HCT116 (cell line): ENCODE measurements around the gene RPL18A. TPM values are rescaled to one million over a fixed set of nuclear protein-coding genes. Genes with fewer than 3 reads are reported as not detected.

ENCODE experiments used
- ATAC-seq: fragments of 200-7000 bp; cut with Tn5 transposase; 2 replicates; pipeline ENCODE4 v1.9.1; 2020; ENCODE audit warnings: mild to moderate bottlenecking, moderate library complexity
- BruUV-seq: library from RNA; stranded (reverse); fragments of 400-500 nt; replicated peaks from 2 replicates; lab custom pipeline; 2021; lab: Mats Ljungman, UMichigan
- CTCF ChIA-PET: fragments of 300-600 bp; sonication (Branson Sonifier 250); formaldehyde crosslinking; loops from one replicate; lab custom pipeline; 2021; ENCODE audit warnings: antibody characterized with exemption; lab: Charles Lee
- POLR2A ChIA-PET: fragments of 300-600, 350-600 bp; sonication (Branson Sonifier 250); formaldehyde crosslinking; loops from one replicate; lab custom pipeline; 2021; ENCODE audit warnings: antibody characterized with exemption; lab: Charles Lee
- RAD21 ChIA-PET, 2 experiments: fragments of 300-600 bp; sonication (Branson Sonifier 250); formaldehyde crosslinking; loops; one replicate each; lab custom pipeline; 2023; ENCODE audit warnings: low total read pairs in 2 of 2; ENCODE audit not compliant: uncharacterized antibody in 2 of 2, unreplicated experiment in 2 of 2, low non-redundant PET in 1 of 2; lab: Charles Lee
- DNase-seq: peaks from one replicate; pipeline ENCODE4 v3.0.0-alpha.2; 2010; ENCODE audit warnings: low read depth, low spot score
- H2AFZ ChIP-seq: fragments of 200-600 bp; shearing (Covaris generic), sonication (generic); 2 replicates; pipeline ENCODE4 v1.6.1; 2017; ENCODE audit warnings: low read depth, mixed run types, mixed read lengths, antibody characterized with exemption, low read length; ENCODE audit not compliant: poor library complexity, severe bottlenecking
- H3K27ac ChIP-seq: 2 replicates; pipeline ENCODE4 v1.5.1; 2012; ENCODE audit warnings: low read depth, low read length
- H3K27me3 ChIP-seq: fragments of 200-600 bp; sonication (generic); 2 replicates; pipeline ENCODE4 v1.6.1; 2016; ENCODE audit warnings: mixed run types, low read length, mixed read lengths; ENCODE audit not compliant: insufficient read depth
- H3K36me3 ChIP-seq, 2 experiments: fragments of 200-500 bp in 1 of 2; fragments of 200-600 bp in 1 of 2; sonication (Bioruptor generic) in 1 of 2; sonication (generic) in 1 of 2; 2 replicates each; pipeline versions ENCODE4 v1.5.1 to v1.6.1; 2014 to 2016; ENCODE audit warnings: low read length in 2 of 2, inconsistent platforms in 1 of 2, mixed read lengths in 1 of 2, mixed run types in 1 of 2; ENCODE audit not compliant: insufficient read depth in 2 of 2, control insufficient read depth in 1 of 2
- H3K4me1 ChIP-seq, 2 experiments: fragments of 200-600 bp in 1 of 2; sonication (generic) in 1 of 2; 2 replicates each; pipeline versions ENCODE4 v1.5.1 to v1.6.1; 2012 to 2017; ENCODE audit warnings: low read length in 2 of 2, inconsistent platforms in 1 of 2, mild to moderate bottlenecking in 1 of 2, mixed read lengths in 1 of 2, mixed run types in 1 of 2, moderate library complexity in 1 of 2; ENCODE audit not compliant: insufficient read depth in 2 of 2, control insufficient read depth in 1 of 2
- H3K4me2 ChIP-seq: fragments of 200-600 bp; sonication (generic); 2 replicates; pipeline ENCODE4 v1.6.1; 2017; ENCODE audit warnings: mixed run types, low read length, mixed read lengths
- H3K4me3 ChIP-seq, 2 experiments: fragments of 200-600 bp in 1 of 2; sonication (generic) in 1 of 2; replicated peaks in 1 of 2; 2 replicates each; pipeline ENCODE4 v1.5.1; 2011 to 2016; ENCODE audit warnings: low read length in 2 of 2, control low read depth in 1 of 2, low read depth in 1 of 2, mild to moderate bottlenecking in 1 of 2, mixed read lengths in 1 of 2, mixed run types in 1 of 2
- H3K79me2 ChIP-seq: fragments of 200-600 bp; sonication (generic); 2 replicates; pipeline ENCODE4 v1.6.1; 2017; ENCODE audit warnings: mild to moderate bottlenecking, mixed run types, low read length, moderate library complexity, mixed read lengths; ENCODE audit not compliant: insufficient read depth
- H3K9ac ChIP-seq: fragments of 200-600 bp; sonication (generic); 2 replicates; pipeline ENCODE4 v1.6.1; 2016; ENCODE audit warnings: low read length, mixed read lengths
- H3K9me2 ChIP-seq: fragments of 200-600 bp; sonication (generic), shearing (Covaris generic); 2 replicates; pipeline ENCODE4 v1.6.1; 2017; ENCODE audit warnings: mixed run types, mild to moderate bottlenecking, moderate library complexity; ENCODE audit not compliant: insufficient read depth
- H3K9me3 ChIP-seq, 2 experiments: fragments of 200-500 bp in 1 of 2; fragments of 200-600 bp in 1 of 2; sonication (Bioruptor generic) in 1 of 2; sonication (generic) in 1 of 2; 2 replicates each; pipeline ENCODE4 v1.6.1; 2014 to 2017; ENCODE audit warnings: low read length in 2 of 2, mixed read lengths in 2 of 2, inconsistent platforms in 1 of 2, low read depth in 1 of 2, mild to moderate bottlenecking in 1 of 2, mixed run types in 1 of 2, moderate library complexity in 1 of 2; ENCODE audit not compliant: control insufficient read depth in 1 of 2, insufficient read depth in 1 of 2
- H4K20me1 ChIP-seq: fragments of 200-600 bp; sonication (generic), shearing (Covaris generic); 2 replicates; pipeline ENCODE4 v1.6.1; 2017; ENCODE audit warnings: mixed run types, mild to moderate bottlenecking, moderate library complexity; ENCODE audit not compliant: insufficient read depth
- ATF3 ChIP-seq: IDR thresholded peaks from 2 replicates; pipeline ENCODE4 v1.6.1; 2012
- ELF1 ChIP-seq: IDR thresholded peaks from 2 replicates; pipeline ENCODE4 v1.6.1; 2012; ENCODE audit warnings: low read depth, borderline replicate concordance
- EZH2 ChIP-seq: fragments of 200-600 bp; sonication (generic); IDR thresholded peaks from 2 replicates; pipeline ENCODE4 v1.6.1; 2017; ENCODE audit warnings: antibody characterized with exemption, mixed run types
- EZH2phosphoT487 ChIP-seq: fragments of 200-600 bp; IDR thresholded peaks from 2 replicates; pipeline ENCODE4 v1.6.1; 2018; ENCODE audit warnings: antibody characterized with exemption, borderline replicate concordance
- FOSL1 ChIP-seq: IDR thresholded peaks from 2 replicates; pipeline ENCODE4 v1.6.1; 2012; ENCODE audit warnings: low read depth
- POLR2AphosphoS5 ChIP-seq: IDR thresholded peaks from 2 replicates; pipeline ENCODE4 v1.6.1; 2011; ENCODE audit warnings: mild to moderate bottlenecking, low read depth, low read length, moderate library complexity
- RAD21 ChIP-seq: IDR thresholded peaks from 2 replicates; pipeline ENCODE4 v1.6.1; 2012; ENCODE audit warnings: low read depth, mild to moderate bottlenecking
- REST ChIP-seq: IDR thresholded peaks from 2 replicates; pipeline ENCODE4 v1.6.1; 2012; ENCODE audit warnings: low read depth
- SRF ChIP-seq: IDR thresholded peaks from 2 replicates; pipeline ENCODE4 v1.6.1; 2012; ENCODE audit warnings: low read depth
- TCF7L2 ChIP-seq: IDR thresholded peaks from 2 replicates; pipeline ENCODE4 v1.7.0; 2011; ENCODE audit warnings: borderline replicate concordance, inconsistent platforms; ENCODE audit not compliant: insufficient read depth, insufficient read length; ENCODE audit errors: extremely low read depth
- ZBTB33 ChIP-seq: IDR thresholded peaks from 2 replicates; pipeline ENCODE4 v1.6.1; 2011; ENCODE audit warnings: mild to moderate bottlenecking, low read length, moderate library complexity; ENCODE audit not compliant: insufficient replicate concordance; ENCODE audit errors: extremely low read depth
- intact Hi-C: fragments of 100-400 bp; cut with micrococcal nuclease; formaldehyde crosslinking; loops from 2 replicates; pipeline ENCODE4 v1.10.0; 2022
- total RNA-seq: library from RNA; stranded (reverse); gene quantifications from one replicate; pipeline ENCODE4 v1.2.1, GENCODE V29; 2021; ENCODE audit not compliant: unreplicated experiment

RPL18A gene
- total RNA-seq, 1 experiment from 2014 or later: 3,525 TPM

GRCh38 chr19:17848595-17849292, 11.0 kb upstream of the RPL18A start:
- no peaks in the 10 kb centered on the region for H3K27me3 ChIP-seq
- no peaks in the 10 kb centered on the region for H3K79me2 ChIP-seq
- no peak overlapping the region for H3K27ac ChIP-seq
- H2AFZ ChIP-seq: no peak overlapping the region
- H3K4me2 ChIP-seq: no peak overlapping the region
- H3K4me3 ChIP-seq: no peak overlapping the region
- H3K9me3 ChIP-seq: no peaks in the 10 kb centered on the region
- no peaks in the 10 kb centered on the region for H3K9me2 ChIP-seq
- RAD21 ChIA-PET: no interaction called here
- TF ChIP-seq RAD21 (no peak), ATF3 (no peak), SRF (no peak), EZH2 (no peak), TCF7L2 (no peak), ELF1 (no peak), POLR2AphosphoS5 (no peak), EZH2phosphoT487 (no peak), FOSL1 (no peak), REST (no peak), ZBTB33 (no peak)
- CTCF ChIA-PET: interaction anchor here (1.9 kb wide), 1 partner anchor 10 kb away, joined by 14 read pairs; the partner anchor contains the start of gene RPL18A
- ATAC-seq: no peak
- POLR2A ChIA-PET: interaction anchor here (2.2 kb wide), 1 partner anchor 11 kb away, joined by 11 read pairs; the partner anchor contains the start of gene RPL18A
- no peaks in the 10 kb centered on the region for H4K20me1 ChIP-seq
- no peak for DNase-seq
- H3K4me1 ChIP-seq: peaks cover 4 to 15% of the 10 kb centered on the region in 2 experiments; a peak in 3 of 4 replicates
- no peaks in the 10 kb centered on the region for H3K36me3 ChIP-seq
- no peak overlapping the region for H3K9ac ChIP-seq
- intact Hi-C loops: no loop called here
- no TSS peak for BruUV-seq
